Kidney (tissue), 14 donors: ENCODE results near the gene KANTR. TPM values are rescaled to one million over a fixed set of nuclear protein-coding genes. Genes with fewer than 3 reads are reported as not detected.

Source experiments
- DNase-seq, 5 donors: peaks; one replicate each; pipeline ENCODE4 v3.0.0-alpha.2; 2013 to 2020
- FAIRE-seq: peaks from 2 replicates; lab custom pipeline; 2012; peaks lifted over from hg19 to GRCh38; lab: Jason Lieb, UNC
- H3K27ac ChIP-seq, 2 donors: one replicate each; pipeline ENCODE4 v1.7.0; 2013; ENCODE audit warnings: low read depth in 2 of 2, low read length in 2 of 2, inconsistent platforms in 1 of 2
- H3K27me3 ChIP-seq: one replicate; pipeline ENCODE4 v1.7.1; 2013; ENCODE audit warnings: low read length, inconsistent platforms; ENCODE audit not compliant: control insufficient read depth, insufficient read depth
- H3K36me3 ChIP-seq, 3 donors: one replicate each; pipeline versions ENCODE4 v1.7.0 to v1.7.1; 2013; ENCODE audit warnings: low read length in 3 of 3, control low read depth in 1 of 3, inconsistent platforms in 1 of 3; ENCODE audit not compliant: insufficient read depth in 3 of 3, control insufficient read depth in 2 of 3
- H3K4me1 ChIP-seq, 3 donors: one replicate each; pipeline versions ENCODE4 v1.7.0 to v1.7.1; 2013; ENCODE audit warnings: low read length in 3 of 3, inconsistent platforms in 1 of 3, low read depth in 1 of 3; ENCODE audit not compliant: control insufficient read depth in 2 of 3, insufficient read depth in 2 of 3
- H3K4me3 ChIP-seq, 3 donors: one replicate each; pipeline versions ENCODE4 v1.7.0 to v1.8.1; 2013; ENCODE audit warnings: low read length in 3 of 3, control low read depth in 1 of 3, inconsistent platforms in 1 of 3
- H3K9ac ChIP-seq, 3 donors: one replicate each; pipeline versions ENCODE4 v1.7.0 to v1.7.1; 2013; ENCODE audit warnings: low read length in 3 of 3, control low read depth in 1 of 3, inconsistent platforms in 1 of 3
- H3K9me3 ChIP-seq, 3 donors: one replicate each; pipeline versions ENCODE4 v1.7.0 to v1.7.1; 2013; ENCODE audit warnings: low read length in 3 of 3, control low read depth in 1 of 3, inconsistent platforms in 1 of 3; ENCODE audit not compliant: control insufficient read depth in 2 of 3, insufficient read depth in 1 of 3
- intact Hi-C: fragments of 100-400 bp; cut with DNase I; formaldehyde crosslinking; loops from one replicate; pipeline ENCODE4 v1.11.1; 2022
- polyA plus RNA-seq: library from polyadenylated mRNA; stranded (reverse); fragments of 350-450 nt; fragmentation: Illumina TruSeq; extraction: RNeasy Lipid Tissue Mini Kit (QIAGEN cat#74804); gene quantifications from one replicate; pipeline ENCODE4 v1.2.3, GENCODE V29; 2014; ENCODE audit warnings: low read depth, low replicate concordance; ENCODE audit not compliant: insufficient read depth
- total RNA-seq: library from RNA; stranded (reverse); fragmentation: NEBNext Ultra II Directional; extraction: Animal tissue kit (Norgen Biotek cat#: 25700); gene quantifications from one replicate; pipeline ENCODE4 v1.2.1, GENCODE V29; 2021
- TF ChIP-seq, protein P1 (sequence below): IDR thresholded peaks from 3 replicates; pipeline ENCODE4 v1.5.1; 2012; ENCODE audit warnings: mild to moderate bottlenecking, moderate library complexity, borderline replicate concordance; ENCODE audit not compliant: insufficient read depth; ENCODE audit errors: extremely low read depth
- donor health status: control.
- donor health status: control.
- donor health status: control.
- donor health status: control.
- donor health status: control.
- donor health status: DM: yes; HTN: yes; CAD: no.
- donor health status: Normal renal cell carcinoma (clear cell type).

The KANTR gene
- total and polyA plus RNA-seq, 2 donors from 2014 or later: 3.7 to 11.5 TPM

- H3K4me3 ChIP-seq: peak within 1 kb of the TSS; percentile 63 to 89 (median 68)
- peaks cover 0 to 8% (median 4%) of the 10 kb centered on the region in 3 donors for H3K36me3 ChIP-seq
- FAIRE-seq (peak; percentile 97), DNase-seq (peak; percentile 97 to 98 (median 97))
- H3K9ac ChIP-seq: peak within 1 kb of the TSS; percentile 48 to 61 (median 58)
- no peaks in the 10 kb centered on the region for H3K27me3 ChIP-seq
- H3K9me3 ChIP-seq: no peaks in the 10 kb centered on the region
- peaks cover 0 to 4% (median 0%) of the 10 kb centered on the region in 3 donors for H3K4me1 ChIP-seq
- intact Hi-C loops: no loop called here
- TF ChIP-seq, protein P1, sequence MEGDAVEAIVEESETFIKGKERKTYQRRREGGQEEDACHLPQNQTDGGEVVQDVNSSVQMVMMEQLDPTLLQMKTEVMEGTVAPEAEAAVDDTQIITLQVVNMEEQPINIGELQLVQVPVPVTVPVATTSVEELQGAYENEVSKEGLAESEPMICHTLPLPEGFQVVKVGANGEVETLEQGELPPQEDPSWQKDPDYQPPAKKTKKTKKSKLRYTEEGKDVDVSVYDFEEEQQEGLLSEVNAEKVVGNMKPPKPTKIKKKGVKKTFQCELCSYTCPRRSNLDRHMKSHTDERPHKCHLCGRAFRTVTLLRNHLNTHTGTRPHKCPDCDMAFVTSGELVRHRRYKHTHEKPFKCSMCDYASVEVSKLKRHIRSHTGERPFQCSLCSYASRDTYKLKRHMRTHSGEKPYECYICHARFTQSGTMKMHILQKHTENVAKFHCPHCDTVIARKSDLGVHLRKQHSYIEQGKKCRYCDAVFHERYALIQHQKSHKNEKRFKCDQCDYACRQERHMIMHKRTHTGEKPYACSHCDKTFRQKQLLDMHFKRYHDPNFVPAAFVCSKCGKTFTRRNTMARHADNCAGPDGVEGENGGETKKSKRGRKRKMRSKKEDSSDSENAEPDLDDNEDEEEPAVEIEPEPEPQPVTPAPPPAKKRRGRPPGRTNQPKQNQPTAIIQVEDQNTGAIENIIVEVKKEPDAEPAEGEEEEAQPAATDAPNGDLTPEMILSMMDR: no peak
- H3K27ac ChIP-seq: peak within 1 kb of the TSS; percentile 78 to 80
These were observed 11.8 kb upstream of the KANTR start, which contains the start of gene TSPYL2 for GRCh38 chrX:53081925-53082772. Gene TSPYL2 (plus strand): TSS chrX:53082367. CDS start chrX:53082499, 132 bp downstream.

GRCh38 chrX:53082773-53083616 is 10.9 kb upstream of the KANTR start:
- Histone ChIP-seq H3K4me1 (peaks cover 0 to 4% (median 0%) of the 10 kb centered on the region in 3 donors), H3K9me3 (no peaks in the 10 kb centered on the region), H3K36me3 (peaks cover 0 to 8% (median 4%) of the 10 kb centered on the region in 3 donors), H3K4me3 (peak overlapping the region; percentile 63 to 89 (median 68)), H3K27me3 (no peaks in the 10 kb centered on the region), H3K9ac (peak overlapping the region; percentile 48 to 61 (median 58)), H3K27ac (peak overlapping the region; percentile 78 to 80)
- TF ChIP-seq, protein P1: no peak
- no peak for DNase-seq
- no peak for FAIRE-seq
- intact Hi-C loops: no loop called here

- intact Hi-C loops: no loop called here
- H3K9me3 ChIP-seq: no peaks in the 10 kb centered on the region
- H3K4me1 ChIP-seq: peaks cover 0 to 4% (median 0%) of the 10 kb centered on the region in 3 donors
- DNase-seq (no peak), FAIRE-seq (no peak)
- H3K27me3 ChIP-seq: no peaks in the 10 kb centered on the region
- peak overlapping the region in 2 of 3 donors; percentile 63 to 89 for H3K4me3 ChIP-seq
- no peak overlapping the region for H3K9ac ChIP-seq
- TF ChIP-seq, protein P1: no peak
- H3K27ac ChIP-seq: no peak overlapping the region
- peaks cover 0 to 8% (median 4%) of the 10 kb centered on the region in 3 donors for H3K36me3 ChIP-seq
These were observed 9.8 kb upstream of the KANTR start for GRCh38 chrX:53084043-53084570.
